Measurements from ENCODE around the gene ZSCAN30.

ZSCAN30 gene

DNA sequence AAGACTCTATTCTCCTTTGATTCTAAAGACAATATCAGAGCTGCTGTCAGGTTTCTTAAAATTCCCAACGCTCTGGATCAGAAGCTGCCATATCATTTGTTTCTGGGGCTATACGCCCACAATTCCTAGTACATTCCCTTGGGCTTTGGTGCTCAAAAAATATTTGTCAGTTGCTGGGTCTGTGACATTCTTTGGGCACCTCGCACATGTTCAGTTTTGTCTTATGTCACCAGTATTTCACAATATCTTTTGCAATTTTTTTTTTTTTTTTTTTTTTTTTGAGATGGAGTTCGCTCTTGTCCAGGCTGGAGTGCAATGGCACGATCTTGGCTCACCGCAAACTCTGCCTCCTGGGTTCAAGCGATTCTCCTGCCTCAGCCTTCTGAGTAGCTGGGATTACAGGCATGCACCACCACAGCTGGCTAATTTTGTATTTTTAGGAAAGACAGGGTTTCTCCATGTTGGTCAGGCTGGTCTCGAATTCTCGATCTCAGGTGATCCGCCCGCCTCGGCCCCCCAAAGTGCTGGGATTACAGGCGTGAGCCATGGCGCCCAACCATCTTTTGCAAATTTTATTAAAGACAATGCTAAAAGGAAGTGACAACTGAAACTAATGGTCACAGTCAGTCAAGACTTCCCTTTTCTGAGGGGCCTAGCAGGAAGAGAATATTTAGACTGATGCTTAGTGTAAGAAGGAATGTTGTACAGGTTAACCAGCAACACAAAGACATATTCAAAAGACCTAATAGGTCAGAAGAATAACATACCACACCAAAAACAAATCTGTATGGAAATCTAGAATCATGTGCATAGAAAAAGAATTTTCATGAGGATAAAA, 42.4 kb downstream of the ZSCAN30 start:
- TF ChIP-seq POLR2AphosphoS5 (IDR thresholded peaks at IDR 0.05; ENCODE audit: low read depth, low read length) (no peak), FOXP2 (optimal IDR thresholded peaks at IDR 0.05; ENCODE audit: borderline replicate concordance, extremely low read depth, extremely low read length, insufficient read depth) (no peak), SIN3A (IDR thresholded peaks at IDR 0.05; ENCODE audit: borderline replicate concordance, insufficient read depth, low read length) (no peak), TAF1 (IDR thresholded peaks at IDR 0.05; ENCODE audit: borderline replicate concordance, insufficient read depth, low read length) (no peak)
- TF ChIP-seq, protein P1, sequence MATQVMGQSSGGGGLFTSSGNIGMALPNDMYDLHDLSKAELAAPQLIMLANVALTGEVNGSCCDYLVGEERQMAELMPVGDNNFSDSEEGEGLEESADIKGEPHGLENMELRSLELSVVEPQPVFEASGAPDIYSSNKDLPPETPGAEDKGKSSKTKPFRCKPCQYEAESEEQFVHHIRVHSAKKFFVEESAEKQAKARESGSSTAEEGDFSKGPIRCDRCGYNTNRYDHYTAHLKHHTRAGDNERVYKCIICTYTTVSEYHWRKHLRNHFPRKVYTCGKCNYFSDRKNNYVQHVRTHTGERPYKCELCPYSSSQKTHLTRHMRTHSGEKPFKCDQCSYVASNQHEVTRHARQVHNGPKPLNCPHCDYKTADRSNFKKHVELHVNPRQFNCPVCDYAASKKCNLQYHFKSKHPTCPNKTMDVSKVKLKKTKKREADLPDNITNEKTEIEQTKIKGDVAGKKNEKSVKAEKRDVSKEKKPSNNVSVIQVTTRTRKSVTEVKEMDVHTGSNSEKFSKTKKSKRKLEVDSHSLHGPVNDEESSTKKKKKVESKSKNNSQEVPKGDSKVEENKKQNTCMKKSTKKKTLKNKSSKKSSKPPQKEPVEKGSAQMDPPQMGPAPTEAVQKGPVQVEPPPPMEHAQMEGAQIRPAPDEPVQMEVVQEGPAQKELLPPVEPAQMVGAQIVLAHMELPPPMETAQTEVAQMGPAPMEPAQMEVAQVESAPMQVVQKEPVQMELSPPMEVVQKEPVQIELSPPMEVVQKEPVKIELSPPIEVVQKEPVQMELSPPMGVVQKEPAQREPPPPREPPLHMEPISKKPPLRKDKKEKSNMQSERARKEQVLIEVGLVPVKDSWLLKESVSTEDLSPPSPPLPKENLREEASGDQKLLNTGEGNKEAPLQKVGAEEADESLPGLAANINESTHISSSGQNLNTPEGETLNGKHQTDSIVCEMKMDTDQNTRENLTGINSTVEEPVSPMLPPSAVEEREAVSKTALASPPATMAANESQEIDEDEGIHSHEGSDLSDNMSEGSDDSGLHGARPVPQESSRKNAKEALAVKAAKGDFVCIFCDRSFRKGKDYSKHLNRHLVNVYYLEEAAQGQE (IDR thresholded peaks at IDR 0.05; ENCODE audit: insufficient read depth in 1 of 2, low read depth in 2 of 2, low read length in 2 of 2) = no peak

DNA sequence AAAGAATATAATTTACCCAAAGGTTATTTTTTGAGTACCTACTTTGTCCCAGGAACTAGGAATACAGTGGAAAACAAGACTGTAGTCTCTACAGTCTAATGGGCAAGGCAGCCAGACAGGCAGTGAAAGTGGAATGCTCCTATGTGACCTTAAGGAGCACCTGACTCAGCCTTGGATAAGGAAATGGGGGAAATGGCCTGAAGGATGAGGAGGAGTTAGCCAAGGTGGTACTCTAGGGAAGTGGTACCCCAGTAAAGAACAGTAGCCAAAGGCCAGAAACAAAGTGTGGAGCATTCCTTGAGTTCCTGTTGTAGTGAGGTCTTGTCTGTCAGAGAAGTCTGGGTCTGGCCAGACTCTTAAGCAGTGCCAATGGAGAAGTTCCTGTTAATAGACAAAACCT, 43.2 kb downstream of the ZSCAN30 start:
- TF ChIP-seq POLR2AphosphoS5 (IDR thresholded peaks at IDR 0.05; ENCODE audit: low read depth, low read length) = no peak
- TF ChIP-seq, protein P1 (IDR thresholded peaks at IDR 0.05; ENCODE audit: insufficient read depth in 1 of 2, low read depth in 2 of 2, low read length in 2 of 2) = no peak
- no peak for TF ChIP-seq TAF1 (IDR thresholded peaks at IDR 0.05; ENCODE audit: borderline replicate concordance, insufficient read depth, low read length)

DNA sequence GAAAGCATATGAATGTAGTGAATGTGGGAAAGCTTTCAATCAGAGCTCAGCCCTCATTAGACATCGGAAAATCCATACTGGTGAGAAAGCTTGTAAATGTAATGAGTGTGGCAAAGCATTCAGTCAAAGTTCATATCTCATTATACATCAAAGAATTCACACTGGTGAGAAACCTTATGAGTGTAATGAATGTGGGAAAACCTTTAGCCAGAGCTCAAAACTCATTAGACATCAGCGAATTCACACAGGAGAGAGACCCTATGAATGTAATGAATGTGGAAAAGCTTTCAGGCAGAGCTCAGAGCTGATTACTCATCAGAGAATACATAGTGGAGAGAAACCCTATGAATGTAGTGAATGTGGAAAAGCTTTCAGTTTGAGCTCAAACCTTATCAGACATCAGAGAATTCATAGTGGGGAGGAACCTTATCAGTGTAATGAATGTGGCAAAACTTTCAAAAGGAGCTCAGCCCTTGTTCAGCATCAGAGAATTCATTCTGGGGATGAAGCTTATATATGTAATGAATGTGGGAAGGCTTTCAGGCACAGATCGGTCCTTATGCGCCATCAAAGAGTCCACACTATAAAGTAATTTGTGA, 44.2 kb downstream of the ZSCAN30 start:
- TF ChIP-seq, protein P1 (IDR thresholded peaks at IDR 0.05; ENCODE audit: insufficient read depth in 1 of 2, low read depth in 2 of 2, low read length in 2 of 2) = no peak
- TF ChIP-seq POLR2AphosphoS5 (IDR thresholded peaks at IDR 0.05; ENCODE audit: low read depth, low read length) = no peak
- TF ChIP-seq SIN3A (IDR thresholded peaks at IDR 0.05; ENCODE audit: borderline replicate concordance, insufficient read depth, low read length) = no peak
- no peak for TF ChIP-seq TAF1 (IDR thresholded peaks at IDR 0.05; ENCODE audit: borderline replicate concordance, insufficient read depth, low read length)
- no peak for TF ChIP-seq FOXP2 (optimal IDR thresholded peaks at IDR 0.05; ENCODE audit: borderline replicate concordance, extremely low read depth, extremely low read length, insufficient read depth)

DNA sequence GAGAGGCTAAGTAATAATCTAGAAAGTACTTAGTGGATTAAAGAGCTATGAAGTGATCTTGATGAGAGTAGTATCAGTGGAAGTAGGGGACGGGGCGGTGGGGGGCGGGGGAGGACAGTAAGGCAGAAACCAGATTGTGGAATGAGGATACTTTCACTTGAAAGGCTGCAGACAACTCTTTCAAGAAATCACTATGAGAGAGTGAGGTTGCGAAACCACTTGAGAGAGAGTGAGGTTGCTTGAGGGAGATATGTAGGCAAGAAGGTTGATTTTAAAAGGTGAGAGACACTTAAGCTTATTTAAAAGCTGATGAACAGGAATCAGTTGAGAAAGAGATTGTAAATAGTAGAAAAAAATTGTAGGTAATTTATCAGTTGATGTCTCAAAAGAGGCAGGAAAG, 45.4 kb downstream of the ZSCAN30 start:
- TF ChIP-seq FOXP2 (optimal IDR thresholded peaks at IDR 0.05; ENCODE audit: borderline replicate concordance, extremely low read depth, extremely low read length, insufficient read depth) (no peak), TAF1 (IDR thresholded peaks at IDR 0.05; ENCODE audit: borderline replicate concordance, insufficient read depth, low read length) (no peak), SIN3A (IDR thresholded peaks at IDR 0.05; ENCODE audit: borderline replicate concordance, insufficient read depth, low read length) (no peak), POLR2AphosphoS5 (IDR thresholded peaks at IDR 0.05; ENCODE audit: low read depth, low read length) (no peak)

DNA sequence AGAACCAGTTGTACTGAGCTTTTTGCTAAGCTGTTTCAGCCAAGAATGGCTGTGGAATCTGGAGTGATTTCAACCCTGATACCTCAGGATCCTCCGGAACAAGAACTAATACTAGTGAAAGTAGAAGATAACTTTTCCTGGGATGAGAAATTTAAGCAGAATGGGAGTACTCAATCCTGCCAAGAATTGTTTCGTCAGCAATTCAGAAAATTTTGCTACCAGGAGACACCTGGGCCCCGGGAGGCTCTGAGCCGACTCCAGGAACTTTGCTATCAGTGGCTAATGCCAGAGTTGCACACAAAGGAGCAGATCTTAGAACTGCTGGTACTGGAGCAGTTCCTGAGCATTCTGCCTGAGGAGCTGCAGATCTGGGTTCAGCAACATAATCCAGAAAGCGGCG, 47.6 kb downstream of the ZSCAN30 start:
- TF ChIP-seq POLR2AphosphoS5 (IDR thresholded peaks at IDR 0.05; ENCODE audit: low read depth, low read length) = no peak
- TF ChIP-seq FOXP2 (optimal IDR thresholded peaks at IDR 0.05; ENCODE audit: borderline replicate concordance, extremely low read depth, extremely low read length, insufficient read depth) = no peak
- TF ChIP-seq SIN3A (IDR thresholded peaks at IDR 0.05; ENCODE audit: borderline replicate concordance, insufficient read depth, low read length) = no peak
- TF ChIP-seq, protein P1 (IDR thresholded peaks at IDR 0.05; ENCODE audit: insufficient read depth in 1 of 2, low read depth in 2 of 2, low read length in 2 of 2) = no peak
- no peak for TF ChIP-seq TAF1 (IDR thresholded peaks at IDR 0.05; ENCODE audit: borderline replicate concordance, insufficient read depth, low read length)

All from PFSK-1 (cell line).